Stimulated activated CD4-positive, alpha-beta T cell treated with anti-CD3 and anti-CD28 coated beads, Interleukin-4, amount 100 ng/mL, for 4 hours (primary cell): ENCODE data around the gene MSMO1.
"Not testable (repeated sequence)": the region's sequence is repeated elsewhere in the genome, so short reads cannot be mapped to it uniquely, and the experiment has no call there.

Source experiments
- DNase-seq, 2 experiments: peaks; one replicate each; pipeline ENCODE4 v3.0.0-alpha.2; 2020

MSMO1 gene

GRCh38 chr4:165325732-165326512 is 1.5 kb upstream of the MSMO1 start:
- DNase-seq, result no peak

- no peak for DNase-seq
Measured at GRCh38 chr4:165326831-165327210, 648 bp upstream of the MSMO1 start.

GRCh38 chr4:165328101-165328425 is 594 bp downstream of the MSMO1 start:
- DNase-seq, result no peak

GRCh38 chr4:165328708-165329107 is 1.2 kb downstream of the MSMO1 start:
- DNase-seq, result no peak

GRCh38 chr4:165330071-165330470 is 2.6 kb downstream of the MSMO1 start:
- DNase-seq, result no peak

GRCh38 chr4:165330666-165331065 is 3.2 kb downstream of the MSMO1 start:
- DNase-seq, result no peak

GRCh38 chr4:165331359-165331758 is 3.9 kb downstream of the MSMO1 start:
- no peak for DNase-seq

GRCh38 chr4:165331823-165332222 is 4.4 kb downstream of the MSMO1 start:
- no peak for DNase-seq

- no peak for DNase-seq
Measured at GRCh38 chr4:165332502-165332901, 5.0 kb downstream of the MSMO1 start.

- DNase-seq, result no peak
Measured at GRCh38 chr4:165335163-165335703, 7.8 kb downstream of the MSMO1 start.

GRCh38 chr4:165336743-165337142 is 9.3 kb downstream of the MSMO1 start:
- DNase-seq, result no peak

- DNase-seq, result not testable (repeated sequence)
Measured at GRCh38 chr4:165342340-165342739, 14.9 kb downstream of the MSMO1 start.

- DNase-seq, result no peak
Measured at GRCh38 chr4:165343353-165344191, 16.1 kb downstream of the MSMO1 start.

- no peak for DNase-seq
Measured at GRCh38 chr4:165345666-165346417, 18.4 kb downstream of the MSMO1 start.

- DNase-seq, result no peak
Measured at GRCh38 chr4:165347647-165348569, 20.4 kb downstream of the MSMO1 start.

GRCh38 chr4:165351359-165352130 is 24.1 kb downstream of the MSMO1 start:
- DNase-seq, result no peak

- DNase-seq, result no peak
Measured at GRCh38 chr4:165355900-165356300, 28.4 kb downstream of the MSMO1 start.

GRCh38 chr4:165359506-165359905 is 32.0 kb downstream of the MSMO1 start:
- no peak for DNase-seq

GRCh38 chr4:165360041-165360695 is 32.7 kb downstream of the MSMO1 start:
- no peak for DNase-seq

GRCh38 chr4:165360985-165361670 is 33.7 kb downstream of the MSMO1 start:
- no peak for DNase-seq
